Duodenal mucosa (tissue), 2 donors: Measurements from ENCODE around the gene HSF5.
"Not testable (repeated sequence)": the region's sequence is repeated elsewhere in the genome, so short reads cannot be mapped to it uniquely, and the experiment has no call there.

Source experiments
- H3K27ac ChIP-seq: one replicate; pipeline ENCODE4 v1.7.0; 2013; ENCODE audit warnings: low read depth, low read length
- H3K27me3 ChIP-seq, 2 donors: one replicate each; pipeline ENCODE4 v1.7.0; 2013; ENCODE audit warnings: low read length in 2 of 2, control low read depth in 1 of 2; ENCODE audit not compliant: insufficient read depth in 2 of 2, control insufficient read depth in 1 of 2
- H3K36me3 ChIP-seq, 2 donors: one replicate each; pipeline ENCODE4 v1.7.0; 2013; ENCODE audit warnings: low read length in 2 of 2, control low read depth in 1 of 2; ENCODE audit not compliant: insufficient read depth in 2 of 2, control insufficient read depth in 1 of 2
- H3K4me1 ChIP-seq, 2 donors: one replicate each; pipeline ENCODE4 v1.7.0; 2013; ENCODE audit warnings: low read length in 2 of 2, control low read depth in 1 of 2; ENCODE audit not compliant: insufficient read depth in 2 of 2, control insufficient read depth in 1 of 2
- H3K4me3 ChIP-seq, 2 donors: one replicate each; pipeline ENCODE4 v1.7.0; 2013; ENCODE audit warnings: low read length in 2 of 2, low read depth in 1 of 2
- H3K9ac ChIP-seq, 2 donors: one replicate each; pipeline ENCODE4 v1.7.0; 2013; ENCODE audit warnings: low read length in 2 of 2, low read depth in 1 of 2
- H3K9me3 ChIP-seq, 2 donors: one replicate each; pipeline ENCODE4 v1.7.0; 2013; ENCODE audit warnings: low read length in 2 of 2, control low read depth in 1 of 2; ENCODE audit not compliant: control insufficient read depth in 1 of 2

The HSF5 gene

DNA sequence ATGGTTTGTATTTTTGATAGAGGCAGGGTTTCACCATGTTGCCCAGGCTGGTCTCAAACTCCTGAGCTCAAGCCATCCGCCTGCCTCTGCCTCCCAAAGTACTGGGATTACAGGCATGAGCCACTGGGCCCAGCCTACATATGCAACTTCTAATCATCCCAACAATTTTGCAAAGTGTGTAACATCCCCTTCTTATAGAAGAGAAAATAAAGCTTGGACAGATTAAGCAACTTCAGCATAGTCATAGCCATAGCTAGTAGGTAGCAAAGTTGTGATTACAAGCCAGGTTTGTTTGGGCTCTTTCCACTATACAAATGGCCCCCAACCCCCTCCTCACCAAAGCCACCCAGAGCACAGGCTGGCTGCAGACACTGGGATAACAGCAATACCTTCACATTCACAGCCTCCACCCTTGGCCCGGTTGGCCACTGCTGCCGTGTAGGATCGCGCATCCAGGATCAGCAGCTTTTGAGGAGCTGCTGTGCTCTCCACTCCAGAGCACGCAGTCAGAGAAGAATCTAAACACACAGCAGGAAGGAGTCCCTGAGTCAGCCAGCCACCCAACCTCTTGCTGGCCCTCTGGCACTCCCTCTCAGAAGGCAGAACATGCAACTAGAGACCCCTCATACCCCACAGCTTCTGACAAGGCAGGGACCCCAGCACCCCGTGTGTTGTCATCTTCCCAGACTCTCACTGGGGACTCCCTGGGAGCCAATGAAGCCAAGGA is 18.3 kb upstream of the HSF5 start:
- Histone ChIP-seq H3K4me1 (peaks cover 0 to 8% of the 10 kb centered on the region in 2 donors), H3K9me3 (no peaks in the 10 kb centered on the region), H3K9ac (no peak overlapping the region), H3K36me3 (peaks cover 51 to 96% of the 10 kb centered on the region in 2 donors), H3K27ac (no peak overlapping the region), H3K4me3 (no peak overlapping the region), H3K27me3 (no peaks in the 10 kb centered on the region)

DNA sequence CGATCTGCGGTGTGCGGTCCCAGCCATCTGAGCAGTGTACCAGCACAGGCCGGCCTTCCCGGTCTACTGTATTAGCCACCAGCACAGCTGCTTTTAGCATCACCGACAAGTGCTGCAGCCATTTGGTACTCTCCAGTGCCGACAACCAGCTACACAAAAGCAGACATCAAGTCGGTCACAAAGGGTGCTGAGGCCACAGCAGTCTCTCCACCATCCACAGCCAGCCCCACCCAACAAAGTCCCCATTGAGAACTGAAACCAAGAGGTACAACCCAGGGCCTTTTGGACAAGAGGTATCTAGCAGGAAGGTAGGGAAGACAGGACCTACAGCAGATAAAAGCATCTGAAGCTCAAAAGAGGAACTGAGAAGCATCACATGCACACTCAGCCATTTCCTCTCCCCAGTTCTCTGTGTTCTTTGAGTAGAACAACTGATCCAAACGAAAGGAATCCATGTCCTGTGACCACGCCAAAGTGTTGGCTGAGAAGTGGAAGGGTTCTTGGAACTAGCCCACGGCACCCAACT is 16.7 kb upstream of the HSF5 start:
- peaks cover 0 to 8% of the 10 kb centered on the region in 2 donors for H3K4me1 ChIP-seq
- H3K27me3 ChIP-seq: no peaks in the 10 kb centered on the region
- no peaks in the 10 kb centered on the region for H3K9me3 ChIP-seq
- H3K4me3 ChIP-seq: no peak overlapping the region
- H3K27ac ChIP-seq: no peak overlapping the region
- H3K9ac ChIP-seq: no peak overlapping the region
- peaks cover 41 to 91% of the 10 kb centered on the region in 2 donors for H3K36me3 ChIP-seq

DNA sequence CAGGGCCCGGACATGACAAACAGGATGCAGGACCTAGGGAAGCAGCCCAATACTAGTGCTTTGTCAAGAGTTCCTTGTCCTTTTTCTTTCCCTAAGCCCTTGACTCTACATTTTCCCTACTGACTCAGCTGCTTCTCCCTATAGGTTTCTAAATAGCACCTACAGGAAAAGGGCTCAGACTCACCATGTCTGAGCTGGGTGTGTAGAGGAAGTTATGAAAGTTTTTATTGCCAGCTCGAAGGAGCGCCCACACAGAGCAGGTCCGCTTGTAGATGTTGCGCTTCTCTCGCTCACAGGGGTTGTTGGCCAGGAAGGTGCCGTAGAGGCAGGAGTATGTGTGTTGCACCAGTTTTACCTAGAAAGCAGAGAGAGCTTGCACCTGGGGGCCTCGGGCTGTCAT is 15.7 kb upstream of the HSF5 start:
- no peaks in the 10 kb centered on the region for H3K27me3 ChIP-seq
- no peaks in the 10 kb centered on the region for H3K9me3 ChIP-seq
- H3K4me1 ChIP-seq: peaks cover 0 to 8% of the 10 kb centered on the region in 2 donors
- H3K9ac ChIP-seq: no peak overlapping the region
- peaks cover 33 to 83% of the 10 kb centered on the region in 2 donors for H3K36me3 ChIP-seq
- H3K4me3 ChIP-seq: no peak overlapping the region
- no peak overlapping the region for H3K27ac ChIP-seq

GRCh38 chr17:58503134-58503533 is 14.9 kb upstream of the HSF5 start:
- H3K27ac ChIP-seq, H3K4me1 ChIP-seq, H3K27me3 ChIP-seq, H3K4me3 ChIP-seq, H3K9me3 ChIP-seq, H3K9ac ChIP-seq: not testable (repeated sequence)
- peaks cover 26 to 82% of the 10 kb centered on the region in 2 donors for H3K36me3 ChIP-seq

GRCh38 chr17:58501451-58501850 is 13.2 kb upstream of the HSF5 start:
- H3K36me3 ChIP-seq: peaks cover 16 to 82% of the 10 kb centered on the region in 2 donors
- no peak overlapping the region for H3K4me3 ChIP-seq
- peaks cover 0 to 8% of the 10 kb centered on the region in 2 donors for H3K4me1 ChIP-seq
- no peak overlapping the region for H3K27ac ChIP-seq
- H3K9me3 ChIP-seq: no peaks in the 10 kb centered on the region
- H3K27me3 ChIP-seq: no peaks in the 10 kb centered on the region
- no peak overlapping the region for H3K9ac ChIP-seq

DNA sequence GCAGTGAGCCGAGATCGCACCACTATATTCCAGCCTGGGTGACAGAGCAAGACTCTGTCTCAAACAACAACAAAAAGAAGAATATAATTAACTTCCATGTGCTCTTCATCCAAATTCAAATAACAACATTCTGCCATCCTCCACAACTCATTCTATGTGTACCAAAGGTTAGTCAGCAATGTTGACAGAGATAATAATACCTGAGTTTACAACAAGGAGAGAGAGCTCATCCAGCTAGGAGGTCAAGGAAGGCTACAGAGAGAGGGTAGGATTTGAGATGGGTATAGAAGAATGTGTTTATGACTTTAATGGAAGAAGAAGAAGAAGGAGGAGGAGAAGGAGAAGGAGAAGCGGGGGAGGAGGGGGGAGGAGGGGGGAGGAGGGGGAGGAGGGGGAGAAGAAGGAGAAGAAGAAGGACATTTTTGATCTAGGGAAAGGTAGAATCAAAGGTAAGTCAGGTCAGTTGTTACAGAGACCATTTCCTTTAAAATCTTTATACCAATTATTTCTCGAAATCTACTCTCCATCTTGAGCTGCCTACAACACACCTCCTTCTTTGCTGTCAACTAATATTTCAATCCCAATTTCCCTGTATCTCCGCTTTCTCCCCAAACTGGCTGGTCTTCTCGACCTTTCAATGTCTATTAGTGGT is 10.1 kb upstream of the HSF5 start:
- Histone ChIP-seq H3K36me3 (peaks cover 29 to 80% of the 10 kb centered on the region in 2 donors), H3K4me1 (no peaks in the 10 kb centered on the region), H3K4me3 (no peak overlapping the region), H3K27me3 (no peaks in the 10 kb centered on the region), H3K9me3 (no peaks in the 10 kb centered on the region), H3K27ac (no peak overlapping the region), H3K9ac (no peak overlapping the region)

DNA sequence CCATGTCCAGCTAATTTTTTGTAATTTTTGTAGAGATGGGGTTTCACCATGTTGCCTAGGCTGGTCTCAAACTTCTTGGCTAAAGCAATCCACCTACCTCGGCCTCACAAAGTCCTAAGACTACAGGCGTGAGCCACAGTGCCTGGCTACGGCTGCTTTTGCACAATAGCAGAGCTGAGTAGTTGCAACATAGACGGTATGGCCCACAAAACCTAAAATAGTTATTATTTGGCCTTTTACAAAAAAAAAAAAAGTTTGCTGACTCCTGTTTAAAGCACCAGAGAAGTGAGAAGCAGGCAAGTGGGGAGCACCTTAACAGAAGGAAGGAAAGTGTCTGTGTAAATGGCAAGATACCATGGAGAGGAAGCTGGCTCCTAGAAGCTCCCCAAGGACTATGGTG is 5.3 kb upstream of the HSF5 start:
- Histone ChIP-seq H3K36me3 (peaks cover 54 to 94% of the 10 kb centered on the region in 2 donors), H3K9me3 (no peaks in the 10 kb centered on the region), H3K27me3 (no peaks in the 10 kb centered on the region)

DNA sequence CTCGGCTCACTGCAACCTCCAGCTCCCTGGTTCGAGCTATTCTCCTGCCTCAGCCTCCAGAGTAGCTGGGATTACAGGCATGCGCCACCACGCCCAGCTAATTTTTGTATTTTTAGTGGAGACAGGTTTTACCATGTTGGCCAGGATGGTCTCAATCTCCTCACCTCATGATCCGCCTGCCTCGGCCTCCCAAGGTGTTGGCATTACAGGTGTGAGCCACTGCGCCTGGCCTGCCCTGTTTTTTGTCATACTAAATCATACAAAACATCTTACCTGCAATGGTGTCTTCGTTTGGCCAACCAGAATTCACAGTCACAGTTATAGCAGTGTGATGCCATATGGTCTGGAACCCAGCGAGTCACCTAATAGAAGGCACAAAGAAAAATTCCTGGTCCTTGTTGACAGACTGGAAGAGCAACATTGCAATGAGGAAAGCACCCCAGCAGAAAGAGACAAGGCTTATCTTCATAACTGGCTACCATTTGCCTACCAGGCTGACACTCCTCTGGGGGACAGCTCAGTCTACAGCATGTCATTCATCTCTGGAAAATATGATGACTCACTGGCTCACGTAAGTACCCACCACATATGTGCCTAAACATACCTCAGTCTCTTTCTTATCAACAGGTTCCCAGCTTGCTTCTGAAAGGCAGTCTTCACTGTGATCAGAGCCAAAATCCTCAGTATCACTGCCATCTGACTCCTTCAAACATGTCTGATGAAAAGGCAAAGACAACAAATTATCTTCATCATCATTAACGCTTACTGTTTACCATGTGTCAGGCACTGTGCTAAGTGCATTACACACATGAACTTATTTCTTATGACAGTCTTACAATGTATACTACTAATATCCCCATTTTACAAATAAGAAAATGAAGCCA is 4.3 kb upstream of the HSF5 start:
- H3K9ac ChIP-seq: no peak overlapping the region
- peaks cover 53 to 86% of the 10 kb centered on the region in 2 donors for H3K36me3 ChIP-seq
- no peaks in the 10 kb centered on the region for H3K4me1 ChIP-seq
- H3K27ac ChIP-seq: no peak overlapping the region
- H3K27me3 ChIP-seq: no peaks in the 10 kb centered on the region
- no peak overlapping the region for H3K4me3 ChIP-seq
- H3K9me3 ChIP-seq: no peaks in the 10 kb centered on the region

More for the DNA sequence above, 5.3 kb upstream of the HSF5 start:
- H3K27ac ChIP-seq: no peak overlapping the region
- H3K4me1 ChIP-seq: no peaks in the 10 kb centered on the region
- H3K9ac ChIP-seq: no peak overlapping the region
- no peak overlapping the region for H3K4me3 ChIP-seq

DNA sequence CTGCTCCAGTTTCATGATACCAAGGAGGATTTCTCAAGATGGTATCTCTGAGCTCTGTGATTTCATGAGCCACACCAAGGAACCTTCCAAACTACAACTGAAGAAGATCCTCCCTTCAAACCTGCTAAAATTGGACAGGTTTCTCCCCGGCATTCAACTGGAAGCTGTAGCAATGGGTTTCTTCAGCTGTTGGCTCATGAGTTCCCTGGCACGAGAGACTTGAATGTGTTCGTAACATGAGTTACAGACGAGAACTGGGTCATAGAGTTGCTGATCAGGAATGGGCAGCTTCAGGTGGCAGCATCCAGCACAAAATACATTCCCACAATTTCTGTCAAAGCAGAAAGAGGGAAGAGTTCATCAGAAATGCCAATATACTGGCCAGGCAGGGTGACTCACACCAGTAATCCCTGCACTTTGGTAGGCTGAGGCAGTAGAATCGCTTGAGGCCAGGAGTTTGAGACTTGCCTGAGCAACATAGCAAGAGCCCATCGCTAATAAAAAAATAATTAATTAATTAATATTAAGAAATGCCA is 3.4 kb upstream of the HSF5 start:
- no peak overlapping the region for H3K4me3 ChIP-seq
- no peak overlapping the region for H3K9ac ChIP-seq
- H3K4me1 ChIP-seq: no peaks in the 10 kb centered on the region
- H3K36me3 ChIP-seq: peaks cover 49 to 77% of the 10 kb centered on the region in 2 donors
- no peaks in the 10 kb centered on the region for H3K27me3 ChIP-seq
- H3K9me3 ChIP-seq: no peaks in the 10 kb centered on the region
- H3K27ac ChIP-seq: no peak overlapping the region
